Gastrocnemius medialis (tissue), 4 donors: ENCODE results near the gene TNIP3. TPM values are rescaled to one million over a fixed set of nuclear protein-coding genes. Genes with fewer than 3 reads are reported as not detected.

Source experiments
- ATAC-seq, 2 donors: fragments of 150-250 bp; one replicate each; pipeline ENCODE4 v1.9.1; 2016
- DNase-seq, 2 donors: peaks; one replicate each; pipeline ENCODE4 v3.0.0-alpha.2; 2019
- H3K27ac ChIP-seq, 4 donors: fragments of 200-600 bp; sonication (generic); 1 replicate in 1 of 4; 2 replicates in 3 of 4; pipeline ENCODE4 v1.5.1; 2016 to 2018; ENCODE audit warnings: mild to moderate bottlenecking in 2 of 4, moderate library complexity in 1 of 4
- H3K27me3 ChIP-seq, 3 donors: fragments of 200-600 bp; sonication (generic) in 2 of 3; 1 replicate in 1 of 3; 2 replicates in 2 of 3; pipeline versions ENCODE4 v1.5.1 to v1.6.0; 2016 to 2019; ENCODE audit warnings: mild to moderate bottlenecking in 1 of 3, moderate library complexity in 1 of 3
- H3K36me3 ChIP-seq, 2 donors: fragments of 200-600 bp; sonication (generic) in 1 of 2; one replicate each; pipeline ENCODE4 v1.5.1; 2017 to 2018
- H3K4me1 ChIP-seq, 2 donors: fragments of 200-600 bp; sonication (generic) in 1 of 2; one replicate each; pipeline ENCODE4 v1.5.1; 2016 to 2017; ENCODE audit warnings: mild to moderate bottlenecking in 2 of 2
- H3K4me3 ChIP-seq, 4 donors: fragments of 200-600 bp; sonication (generic) in 3 of 4; 1 replicate in 1 of 4; 2 replicates in 3 of 4; pipeline ENCODE4 v1.5.1; 2016 to 2019; ENCODE audit warnings: mild to moderate bottlenecking in 2 of 4
- H3K9me3 ChIP-seq, 3 donors: fragments of 200-600 bp; sonication (generic) in 2 of 3; 1 replicate in 1 of 3; 2 replicates in 2 of 3; pipeline ENCODE4 v1.5.1; 2016 to 2019
- CTCF ChIP-seq, 5 experiments: fragments of 450-650 bp in 3 of 5; fragments of 200-600 bp in 2 of 5; sonication (generic) in 2 of 5; IDR thresholded peaks in 4 of 5; conservative IDR thresholded peaks in 1 of 5; 1 replicate in 4 of 5; 2 replicates in 1 of 5; pipeline ENCODE4 v1.5.1; 2016 to 2019; ENCODE audit warnings: antibody characterized with exemption in 5 of 5, mild to moderate bottlenecking in 3 of 5, moderate library complexity in 3 of 5
- POLR2A ChIP-seq, 2 donors: fragments of 450-650 bp; IDR thresholded peaks; one replicate each; pipeline ENCODE4 v1.6.1; 2017; ENCODE audit warnings: antibody characterized with exemption in 2 of 2, mild to moderate bottlenecking in 2 of 2, moderate library complexity in 2 of 2
- in situ Hi-C, 4 donors: fragments of 200-750 bp; cut with MboI; loops; one replicate each; pipeline versions ENCODE4 v1.15.0 to v1.8.0; 2017; ENCODE audit warnings: low sequenced_read_pairs in 4 of 4
- intact Hi-C: fragments of 100-400 bp; cut with DNase I; formaldehyde crosslinking; loops from one replicate; pipeline ENCODE4 v1.15.1; 2023; ENCODE audit warnings: low total_unique reads
- total RNA-seq, 4 donors: library from RNA; depleted of rRNA; stranded (reverse); fragments of >200 nt; gene quantifications; one replicate each; pipeline versions ENCODE4 v1.1.0 to v1.2.3, GENCODE V29; 2016

Gene TNIP3
- total RNA-seq, 4 donors from 2014 or later = not detected

- H3K27me3 ChIP-seq = no peaks in the 10 kb centered on the region
- no peaks in the 10 kb centered on the region for H3K36me3 ChIP-seq
- no peak overlapping the region for H3K27ac ChIP-seq
- ATAC-seq = no peak
- no peak overlapping the region for H3K4me3 ChIP-seq
- no peaks in the 10 kb centered on the region for H3K9me3 ChIP-seq
- no peaks in the 10 kb centered on the region for H3K4me1 ChIP-seq
- intact Hi-C loops = no loop called here
- TF ChIP-seq POLR2A (IDR thresholded peaks at IDR 0.05) = no peak
- no peak for TF ChIP-seq CTCF (IDR thresholded peaks at IDR 0.05 in 4 of 5, conservative IDR thresholded peaks at IDR 0.05 in 1 of 5)
- in situ Hi-C loops = no loop called here
- DNase-seq = no peak
These were observed 36.8 kb upstream of the TNIP3 start for GRCh38 chr4:121200795-121201472.

GRCh38 chr4:121199742-121200561 is 35.8 kb upstream of the TNIP3 start:
- DNase-seq (no peak), ATAC-seq (no peak)
- intact Hi-C loops = no loop called here
- Histone ChIP-seq H3K27me3 (no peaks in the 10 kb centered on the region), H3K4me3 (no peak overlapping the region), H3K4me1 (no peaks in the 10 kb centered on the region), H3K36me3 (no peaks in the 10 kb centered on the region), H3K9me3 (no peaks in the 10 kb centered on the region), H3K27ac (no peak overlapping the region)
- in situ Hi-C loops = loop anchor here in 2 of 4 donors (10.0 to 25.0 kb wide), 2 partner anchors 55 to 537 kb away; no protein-coding TSS in a partner anchor
- no peak for TF ChIP-seq CTCF (IDR thresholded peaks at IDR 0.05 in 4 of 5, conservative IDR thresholded peaks at IDR 0.05 in 1 of 5)
- no peak for TF ChIP-seq POLR2A (IDR thresholded peaks at IDR 0.05)

GRCh38 chr4:121198251-121198650 is 34.1 kb upstream of the TNIP3 start:
- intact Hi-C loops = no loop called here
- in situ Hi-C loops = loop anchor here in 2 of 4 donors (10.0 to 25.0 kb wide), 2 partner anchors 57 to 539 kb away; no protein-coding TSS in a partner anchor

GRCh38 chr4:121195649-121196048 is 31.5 kb upstream of the TNIP3 start:
- Histone ChIP-seq H3K27me3 (no peaks in the 10 kb centered on the region), H3K4me3 (no peak overlapping the region), H3K27ac (no peak overlapping the region), H3K4me1 (no peaks in the 10 kb centered on the region), H3K36me3 (no peaks in the 10 kb centered on the region), H3K9me3 (no peaks in the 10 kb centered on the region)
- no peak for ATAC-seq
- TF ChIP-seq CTCF (IDR thresholded peaks at IDR 0.05 in 4 of 5, conservative IDR thresholded peaks at IDR 0.05 in 1 of 5) (no peak), POLR2A (IDR thresholded peaks at IDR 0.05) (no peak)
- in situ Hi-C loops (loop anchor here in 2 of 4 donors (10.0 to 25.0 kb wide), 2 partner anchors 59 to 542 kb away; no protein-coding TSS in a partner anchor), intact Hi-C loops (no loop called here)
- no peak for DNase-seq

More at GRCh38 chr4:121198251-121198650, 34.1 kb upstream of the TNIP3 start:
- Histone ChIP-seq H3K27me3 (no peaks in the 10 kb centered on the region), H3K9me3 (no peaks in the 10 kb centered on the region), H3K4me3 (no peak overlapping the region), H3K36me3 (no peaks in the 10 kb centered on the region), H3K27ac (no peak overlapping the region), H3K4me1 (no peaks in the 10 kb centered on the region)
- DNase-seq (no peak), ATAC-seq (no peak)
- TF ChIP-seq POLR2A (IDR thresholded peaks at IDR 0.05) (no peak), CTCF (IDR thresholded peaks at IDR 0.05 in 4 of 5, conservative IDR thresholded peaks at IDR 0.05 in 1 of 5) (no peak)
